Fibroblast of pulmonary artery (primary cell): Measurements from ENCODE around the gene CCDC198.

Source experiments
- DNase-seq: peaks from one replicate; pipeline ENCODE4 v3.0.0-alpha.2; 2010; ENCODE audit warnings: low read depth
- H3K4me3 ChIP-seq: replicated peaks from 2 replicates; pipeline ENCODE4 v1.5.1; 2011; ENCODE audit warnings: low read depth, mild to moderate bottlenecking, control low read depth, low read length, moderate library complexity
- TF ChIP-seq, protein P1 (sequence below): IDR thresholded peaks from 2 replicates; pipeline ENCODE4 v1.5.1; 2011; ENCODE audit warnings: mild to moderate bottlenecking, control low read depth, low read length, inconsistent platforms; ENCODE audit errors: missing control alignments

Gene CCDC198, protein sequence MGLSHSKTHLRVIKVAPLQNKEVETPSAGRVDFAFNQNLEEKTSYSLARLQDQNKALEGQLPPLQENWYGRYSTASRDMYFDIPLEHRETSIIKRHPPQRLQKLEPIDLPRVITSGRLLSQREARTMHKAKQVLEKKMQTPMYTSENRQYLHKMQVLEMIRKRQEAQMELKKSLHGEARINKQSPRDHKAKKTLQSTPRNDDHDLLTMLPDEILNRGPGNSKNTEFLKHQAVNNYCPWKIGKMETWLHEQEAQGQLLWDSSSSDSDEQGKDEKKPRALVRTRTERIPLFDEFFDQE

DNA sequence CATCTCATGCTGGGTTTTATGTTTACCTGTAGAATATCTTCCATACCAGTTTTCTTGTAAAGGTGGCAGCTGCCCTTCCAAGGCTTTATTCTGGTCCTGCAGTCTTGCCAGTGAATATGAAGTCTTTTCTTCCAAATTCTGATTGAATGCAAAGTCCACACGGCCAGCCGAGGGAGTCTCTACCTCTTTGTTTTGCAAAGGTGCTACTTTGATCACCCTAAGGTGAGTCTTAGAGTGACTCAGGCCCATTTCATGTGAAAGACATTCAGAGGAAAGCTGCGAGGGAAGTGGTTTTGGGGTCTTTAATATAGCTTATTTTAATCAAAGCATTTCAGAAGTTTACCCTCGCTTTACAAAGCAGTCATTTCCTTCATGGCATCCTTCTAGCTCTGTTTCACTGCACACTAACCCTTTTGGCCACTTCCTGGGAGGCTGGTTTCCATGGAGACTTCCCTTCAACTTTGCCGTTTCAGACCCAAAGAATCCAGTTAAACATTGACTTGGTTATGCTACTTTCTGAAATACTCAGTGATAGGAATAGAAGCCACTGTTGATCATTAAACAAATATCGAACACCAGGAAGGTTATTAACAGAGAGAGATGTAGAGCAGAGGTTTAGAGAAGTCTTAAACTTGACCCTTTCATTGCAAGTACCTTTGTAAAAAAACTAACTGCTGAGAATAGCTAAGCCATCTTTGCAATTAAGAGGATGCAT is at the start of gene CCDC198:
Gene CCDC198, minus strand, starts transcription at position 391 of the 715 bp plus-strand sequence. Its CDS starts 142 bp downstream, at position 249.
- TF ChIP-seq, protein P1, sequence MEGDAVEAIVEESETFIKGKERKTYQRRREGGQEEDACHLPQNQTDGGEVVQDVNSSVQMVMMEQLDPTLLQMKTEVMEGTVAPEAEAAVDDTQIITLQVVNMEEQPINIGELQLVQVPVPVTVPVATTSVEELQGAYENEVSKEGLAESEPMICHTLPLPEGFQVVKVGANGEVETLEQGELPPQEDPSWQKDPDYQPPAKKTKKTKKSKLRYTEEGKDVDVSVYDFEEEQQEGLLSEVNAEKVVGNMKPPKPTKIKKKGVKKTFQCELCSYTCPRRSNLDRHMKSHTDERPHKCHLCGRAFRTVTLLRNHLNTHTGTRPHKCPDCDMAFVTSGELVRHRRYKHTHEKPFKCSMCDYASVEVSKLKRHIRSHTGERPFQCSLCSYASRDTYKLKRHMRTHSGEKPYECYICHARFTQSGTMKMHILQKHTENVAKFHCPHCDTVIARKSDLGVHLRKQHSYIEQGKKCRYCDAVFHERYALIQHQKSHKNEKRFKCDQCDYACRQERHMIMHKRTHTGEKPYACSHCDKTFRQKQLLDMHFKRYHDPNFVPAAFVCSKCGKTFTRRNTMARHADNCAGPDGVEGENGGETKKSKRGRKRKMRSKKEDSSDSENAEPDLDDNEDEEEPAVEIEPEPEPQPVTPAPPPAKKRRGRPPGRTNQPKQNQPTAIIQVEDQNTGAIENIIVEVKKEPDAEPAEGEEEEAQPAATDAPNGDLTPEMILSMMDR: no peak
- no peak within 1 kb of the TSS for H3K4me3 ChIP-seq
- no peak for DNase-seq

GRCh38 chr14:57533214-57533613 is 39.6 kb upstream of the CCDC198 start:
- TF ChIP-seq, protein P1: peak; percentile 46
- peak; percentile 31 for DNase-seq
- H3K4me3 ChIP-seq: no peak overlapping the region

- TF ChIP-seq, protein P1: no peak
- DNase-seq: no peak
- no peak overlapping the region for H3K4me3 ChIP-seq
Measured at GRCh38 chr14:57530571-57530970, 36.9 kb upstream of the CCDC198 start.

DNA sequence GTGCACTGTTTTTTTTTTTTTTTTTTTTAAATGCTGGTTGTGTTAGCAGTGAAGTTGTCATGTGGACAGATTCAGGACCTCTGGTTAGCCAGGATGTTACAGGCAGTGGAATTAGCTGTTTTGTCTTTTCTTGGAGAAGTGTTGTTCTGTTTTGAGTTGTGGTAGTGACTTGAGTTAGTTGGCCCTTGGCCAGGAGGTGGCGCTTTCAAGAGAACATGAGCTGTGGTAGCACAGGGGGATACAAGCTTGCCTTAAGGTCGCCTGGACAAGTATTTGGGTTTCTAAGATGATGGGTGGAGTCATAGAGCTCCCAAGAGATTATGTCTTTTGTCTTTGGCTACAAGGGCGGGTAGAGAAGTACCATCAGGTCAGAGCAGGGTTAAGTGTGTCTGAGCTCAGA is 33.3 kb upstream of the CCDC198 start:
- TF ChIP-seq, protein P1: no peak
- no peak overlapping the region for H3K4me3 ChIP-seq
- no peak for DNase-seq

DNA sequence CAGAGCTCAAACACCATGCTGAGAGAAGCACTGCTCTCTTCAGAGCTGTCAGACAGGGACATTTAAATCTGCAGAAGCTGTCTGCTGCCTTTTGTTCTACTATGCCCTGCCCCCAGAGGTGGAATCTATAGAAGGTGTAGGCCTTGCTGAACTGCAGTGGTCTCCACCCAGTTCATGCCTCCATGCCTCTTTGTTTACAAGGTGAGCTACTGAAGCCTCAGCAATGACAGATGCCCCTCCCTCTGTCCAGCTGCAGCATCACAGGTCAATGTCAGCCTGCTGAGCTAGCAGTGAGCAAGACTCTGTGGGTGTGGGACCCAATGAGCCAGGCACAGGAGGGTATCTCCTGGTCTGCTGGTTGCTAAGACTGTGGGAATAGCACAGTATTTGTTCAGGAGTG is 25.4 kb upstream of the CCDC198 start:
- TF ChIP-seq, protein P1: no peak
- no peak for DNase-seq
- no peak overlapping the region for H3K4me3 ChIP-seq

- no peak for DNase-seq
- TF ChIP-seq, protein P1: no peak
- H3K4me3 ChIP-seq: no peak overlapping the region
Measured at GRCh38 chr14:57512220-57512619, 18.6 kb upstream of the CCDC198 start.
